ENCODE data around the gene LBX2. TPM values are rescaled to one million over a fixed set of nuclear protein-coding genes. Genes with fewer than 3 reads are reported as not detected.
"Not testable (repeated sequence)": the region's sequence is repeated elsewhere in the genome, so short reads cannot be mapped to it uniquely, and the experiment has no call there.

Gene LBX2
- total RNA-seq, 1 donor: 5.4 TPM

DNA sequence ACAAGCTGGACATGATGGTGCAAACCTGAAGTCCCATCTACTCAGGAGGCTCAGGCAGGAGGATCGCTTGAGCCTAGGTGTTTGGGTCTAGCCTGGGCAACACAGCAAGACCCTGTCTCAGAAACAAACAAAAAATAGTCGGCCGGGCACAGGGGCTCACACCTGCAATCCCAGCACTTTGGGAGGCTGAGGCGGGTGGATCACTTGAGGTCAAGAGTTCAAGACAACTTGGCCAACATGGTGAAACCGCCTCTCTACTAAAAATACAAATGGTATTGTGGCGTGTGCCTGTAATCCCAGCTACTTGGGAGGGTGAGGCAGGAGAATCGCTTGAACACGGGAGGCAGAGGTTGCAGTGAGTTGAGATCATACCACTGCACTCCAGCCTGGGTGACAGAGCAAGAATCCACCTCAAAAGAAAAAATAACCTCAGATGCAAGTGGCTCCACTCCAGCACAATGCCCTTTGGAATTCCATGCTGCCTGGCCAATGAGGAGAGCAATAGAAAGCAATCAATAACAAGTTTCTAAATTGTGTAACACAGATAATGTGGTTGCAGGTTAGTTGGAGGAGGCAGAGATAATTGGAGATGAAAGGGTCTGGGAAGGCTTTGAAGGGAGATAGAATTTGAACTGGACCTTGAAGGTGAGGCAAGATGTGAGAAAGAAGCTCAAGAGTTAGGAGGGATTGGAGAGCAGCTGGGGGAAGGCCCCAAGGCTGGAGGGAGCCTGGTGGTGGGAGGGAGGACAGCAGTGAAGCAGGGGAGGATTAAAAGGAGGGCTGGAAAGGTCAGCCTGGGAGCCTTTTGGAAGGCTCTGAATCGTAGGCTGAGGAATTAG lies 10.5 kb downstream of the LBX2 start:
- peak overlapping the region; percentile 41 for H3K4me2 ChIP-seq (ENCODE audit: insufficient read depth, low read length)
- TF ChIP-seq, protein P1, sequence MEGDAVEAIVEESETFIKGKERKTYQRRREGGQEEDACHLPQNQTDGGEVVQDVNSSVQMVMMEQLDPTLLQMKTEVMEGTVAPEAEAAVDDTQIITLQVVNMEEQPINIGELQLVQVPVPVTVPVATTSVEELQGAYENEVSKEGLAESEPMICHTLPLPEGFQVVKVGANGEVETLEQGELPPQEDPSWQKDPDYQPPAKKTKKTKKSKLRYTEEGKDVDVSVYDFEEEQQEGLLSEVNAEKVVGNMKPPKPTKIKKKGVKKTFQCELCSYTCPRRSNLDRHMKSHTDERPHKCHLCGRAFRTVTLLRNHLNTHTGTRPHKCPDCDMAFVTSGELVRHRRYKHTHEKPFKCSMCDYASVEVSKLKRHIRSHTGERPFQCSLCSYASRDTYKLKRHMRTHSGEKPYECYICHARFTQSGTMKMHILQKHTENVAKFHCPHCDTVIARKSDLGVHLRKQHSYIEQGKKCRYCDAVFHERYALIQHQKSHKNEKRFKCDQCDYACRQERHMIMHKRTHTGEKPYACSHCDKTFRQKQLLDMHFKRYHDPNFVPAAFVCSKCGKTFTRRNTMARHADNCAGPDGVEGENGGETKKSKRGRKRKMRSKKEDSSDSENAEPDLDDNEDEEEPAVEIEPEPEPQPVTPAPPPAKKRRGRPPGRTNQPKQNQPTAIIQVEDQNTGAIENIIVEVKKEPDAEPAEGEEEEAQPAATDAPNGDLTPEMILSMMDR (IDR thresholded peaks at IDR 0.05; ENCODE audit: extremely low read depth, low read depth, low read length): no peak
- H2AFZ ChIP-seq (ENCODE audit: low read length): no peak overlapping the region
- H3K36me3 ChIP-seq (ENCODE audit: insufficient read depth, low read length): peaks cover 49% of the 10 kb centered on the region
- peaks cover 29% of the 10 kb centered on the region for H3K4me1 ChIP-seq (ENCODE audit: insufficient read depth, low read length)
- DNase-seq (ENCODE audit: insufficient read length, low spot score, missing footprints): no peak
- peaks cover 31% of the 10 kb centered on the region for H3K79me2 ChIP-seq (ENCODE audit: insufficient read depth, low read length)
- no peak overlapping the region for H3K4me3 ChIP-seq (ENCODE audit: insufficient read depth, low read length)
- H3K27me3 ChIP-seq (ENCODE audit: insufficient read depth, low read length): no peaks in the 10 kb centered on the region
- no peaks in the 10 kb centered on the region for H4K20me1 ChIP-seq (ENCODE audit: insufficient read depth, low read length)
- H3K9me3 ChIP-seq (ENCODE audit: low read depth, low read length): no peaks in the 10 kb centered on the region
- H3K27ac ChIP-seq (ENCODE audit: low read depth, low read length): peak overlapping the region; percentile 23

DNA sequence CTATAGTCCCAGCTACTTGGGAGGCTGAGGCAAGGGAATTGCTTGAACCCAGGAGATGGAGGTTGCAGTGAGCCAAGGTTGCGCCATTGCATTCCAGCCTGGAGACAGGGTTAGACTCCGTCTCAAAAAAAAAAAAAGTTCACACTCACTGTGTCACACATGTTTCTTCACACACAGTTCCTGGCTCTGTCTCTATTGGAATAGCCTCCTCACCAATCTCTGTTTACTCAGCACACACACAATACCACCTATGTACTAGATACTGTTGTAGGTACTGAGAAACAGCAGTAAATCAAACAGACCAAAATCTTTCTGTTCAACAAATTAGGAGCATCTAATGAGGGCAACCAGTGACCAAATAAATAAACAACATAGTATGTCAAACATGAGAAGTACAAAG lies 13.3 kb downstream of the LBX2 start:
- Histone ChIP-seq H3K4me3 (ENCODE audit: insufficient read depth, low read length) (no peak overlapping the region), H4K20me1 (ENCODE audit: insufficient read depth, low read length) (no peaks in the 10 kb centered on the region)

DNA sequence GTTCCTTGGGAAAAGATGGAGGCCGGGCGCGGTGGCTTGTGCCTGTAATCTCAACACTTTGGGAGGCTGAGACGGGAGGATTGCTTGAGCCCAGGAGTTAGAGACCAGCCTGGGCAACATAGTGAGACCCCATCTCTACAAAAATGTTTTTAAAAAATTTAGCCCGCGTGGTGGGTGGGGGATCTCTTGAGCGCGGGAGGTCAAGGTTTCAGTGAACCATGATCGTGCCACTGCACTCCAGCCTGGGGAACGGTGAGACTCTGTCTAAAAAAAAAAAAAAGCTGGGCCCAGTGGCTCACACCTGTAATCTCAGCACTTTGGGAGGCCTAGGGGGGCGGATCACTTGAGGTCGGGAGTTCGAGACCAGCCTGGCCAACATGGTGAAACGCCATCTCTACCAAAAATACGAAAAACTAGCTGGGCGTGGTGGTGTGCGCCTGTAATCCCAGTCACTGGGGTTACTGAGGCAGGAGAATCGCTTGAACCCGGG lies 15.7 kb downstream of the LBX2 start:
- peak overlapping the region; percentile 94 for H3K4me2 ChIP-seq (ENCODE audit: insufficient read depth, low read length)
- H4K20me1 ChIP-seq (ENCODE audit: insufficient read depth, low read length); DNase-seq (ENCODE audit: insufficient read length, low spot score, missing footprints); H3K9me3 ChIP-seq (ENCODE audit: low read depth, low read length); H3K27me3 ChIP-seq (ENCODE audit: insufficient read depth, low read length): not testable (repeated sequence)
- H3K27ac ChIP-seq (ENCODE audit: low read depth, low read length): peak overlapping the region; percentile 77
- H3K4me3 ChIP-seq (ENCODE audit: insufficient read depth, low read length): peak overlapping the region; percentile 95
- peak overlapping the region; percentile 99 for H2AFZ ChIP-seq (ENCODE audit: low read length)
- peaks cover 30% of the 10 kb centered on the region for H3K36me3 ChIP-seq (ENCODE audit: insufficient read depth, low read length)
- H3K79me2 ChIP-seq (ENCODE audit: insufficient read depth, low read length): peaks cover 62% of the 10 kb centered on the region
- H3K4me1 ChIP-seq (ENCODE audit: insufficient read depth, low read length): peaks cover 31% of the 10 kb centered on the region

More for the DNA sequence above, 13.3 kb downstream of the LBX2 start:
- Histone ChIP-seq H3K4me1 (ENCODE audit: insufficient read depth, low read length) (peaks cover 33% of the 10 kb centered on the region), H2AFZ (ENCODE audit: low read length) (no peak overlapping the region), H3K27ac (ENCODE audit: low read depth, low read length) (no peak overlapping the region), H3K79me2 (ENCODE audit: insufficient read depth, low read length) (peaks cover 57% of the 10 kb centered on the region), H3K36me3 (ENCODE audit: insufficient read depth, low read length) (peaks cover 23% of the 10 kb centered on the region), H3K4me2 (ENCODE audit: insufficient read depth, low read length) (no peak overlapping the region), H3K27me3 (ENCODE audit: insufficient read depth, low read length) (no peaks in the 10 kb centered on the region), H3K9me3 (ENCODE audit: low read depth, low read length) (no peaks in the 10 kb centered on the region)
- no peak for DNase-seq (ENCODE audit: insufficient read length, low spot score, missing footprints)
- TF ChIP-seq, protein P1 (IDR thresholded peaks at IDR 0.05; ENCODE audit: extremely low read depth, low read depth, low read length): no peak

- H3K4me1 ChIP-seq (ENCODE audit: insufficient read depth, low read length): peaks cover 25% of the 10 kb centered on the region
- peak within 1 kb of the TSS; percentile 99 for H2AFZ ChIP-seq (ENCODE audit: low read length)
- H3K9me3 ChIP-seq (ENCODE audit: low read depth, low read length): no peaks in the 10 kb centered on the region
- peak within 1 kb of the TSS; percentile 77 for H3K27ac ChIP-seq (ENCODE audit: low read depth, low read length)
- TF ChIP-seq, protein P1 (IDR thresholded peaks at IDR 0.05; ENCODE audit: extremely low read depth, low read depth, low read length): peak; percentile 97
- H3K4me2 ChIP-seq (ENCODE audit: insufficient read depth, low read length): peak within 1 kb of the TSS; percentile 94
- peaks cover 30% of the 10 kb centered on the region for H3K36me3 ChIP-seq (ENCODE audit: insufficient read depth, low read length)
- peak; percentile 98 for DNase-seq (ENCODE audit: insufficient read length, low spot score, missing footprints)
- peak within 1 kb of the TSS; percentile 95 for H3K4me3 ChIP-seq (ENCODE audit: insufficient read depth, low read length)
- H4K20me1 ChIP-seq (ENCODE audit: insufficient read depth, low read length): no peaks in the 10 kb centered on the region
- H3K79me2 ChIP-seq (ENCODE audit: insufficient read depth, low read length): peaks cover 62% of the 10 kb centered on the region
- no peaks in the 10 kb centered on the region for H3K27me3 ChIP-seq (ENCODE audit: insufficient read depth, low read length)
Observed at GRCh38 chr2:74482801-74483674, 16.4 kb downstream of the LBX2 start, which contains the start of the genes CCDC142 and TTC31. TSS of gene CCDC142 (minus strand) at chr2:74482998. CDS start at chr2:74482837, 161 bp downstream. TSS of gene TTC31 (plus strand) at chr2:74483081. CDS start at chr2:74483096, 15 bp downstream.

Measured in osteoblast (primary cell).